Naive B cell (primary cell): ENCODE data around the gene CRYBB2. TPM values are rescaled to one million over a fixed set of nuclear protein-coding genes. Genes with fewer than 3 reads are reported as not detected.
A peak's percentile ranks its signal among the peaks of the same experiment; 100 is the strongest.
"Not testable (repeated sequence)": the region's sequence is repeated elsewhere in the genome, so short reads cannot be mapped to it uniquely, and the experiment has no call there.

Experiments used
- ATAC-seq, 2 donors: fragments of 150-1000 bp; cut with Tn5 transposase; 2 replicates each; pipeline ENCODE4 v1.10.0; 2021; ENCODE audit warnings: low read depth in 2 of 2, mild to moderate bottlenecking in 2 of 2, moderate library complexity in 2 of 2
- DNase-seq: peaks from one replicate; pipeline ENCODE4 v3.0.0; 2022
- H3K27ac Mint-ChIP-seq, 6 donors: one replicate each; pipeline ENCODE4 v1.8.0; 2020 to 2022; ENCODE audit warnings: mild to moderate bottlenecking in 6 of 6, mixed read lengths in 6 of 6, moderate library complexity in 5 of 6, inconsistent platforms in 2 of 6
- H3K27me3 Mint-ChIP-seq, 3 donors: one replicate each; pipeline ENCODE4 v1.8.0; 2021 to 2022; ENCODE audit warnings: mixed read lengths in 3 of 3, mild to moderate bottlenecking in 1 of 3
- H3K36me3 Mint-ChIP-seq, 2 donors: one replicate each; pipeline ENCODE4 v1.8.0; 2020 to 2022; ENCODE audit warnings: mixed read lengths in 2 of 2, inconsistent platforms in 1 of 2, mild to moderate bottlenecking in 1 of 2
- H3K4me1 Mint-ChIP-seq, 3 donors: one replicate each; pipeline ENCODE4 v1.8.0; 2020 to 2022; ENCODE audit warnings: mixed read lengths in 3 of 3, inconsistent platforms in 1 of 3, mild to moderate bottlenecking in 1 of 3, moderate library complexity in 1 of 3
- H3K4me3 Mint-ChIP-seq, 8 donors: one replicate each; pipeline ENCODE4 v1.8.0; 2020 to 2022; ENCODE audit warnings: mild to moderate bottlenecking in 8 of 8, mixed read lengths in 8 of 8, moderate library complexity in 8 of 8, inconsistent platforms in 2 of 8
- H3K9me3 Mint-ChIP-seq, 7 donors: one replicate each; pipeline ENCODE4 v1.8.0; 2020 to 2022; ENCODE audit warnings: mixed read lengths in 7 of 7, mild to moderate bottlenecking in 5 of 7, inconsistent platforms in 2 of 7, moderate library complexity in 1 of 7
- polyA plus RNA-seq, 6 donors: library from polyadenylated mRNA; unstranded; fragments of 300-500 nt; fragmentation: Illumina TruSeq; gene quantifications; one replicate each; pipeline ENCODE4 v1.2.3, GENCODE V29; 2021; ENCODE audit warnings: low read depth in 6 of 6

Gene CRYBB2
- polyA plus RNA-seq, 6 donors from 2014 or later: not detected

DNA sequence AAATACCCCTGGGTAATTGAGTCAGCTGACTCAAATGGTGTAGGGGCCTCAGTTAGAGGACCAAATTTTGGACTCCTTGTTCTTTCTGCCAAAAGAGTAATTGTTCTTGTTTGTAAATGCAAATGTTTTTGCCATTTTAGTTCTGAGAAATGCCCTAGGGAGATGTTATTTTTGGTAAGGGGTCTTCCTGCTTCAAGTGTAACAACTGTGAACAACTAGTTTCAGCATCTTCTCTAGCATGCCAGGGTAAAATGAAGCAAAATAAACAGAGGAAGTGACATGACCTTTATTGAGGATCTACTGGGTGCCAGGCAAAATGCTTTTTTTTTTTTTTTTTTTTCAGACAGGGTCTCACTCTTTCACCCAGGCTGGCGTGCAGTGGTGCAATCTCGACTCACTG, 60.7 kb downstream of the CRYBB2 start:
- Mint-ChIP-seq H3K27me3 (peaks cover 47 to 56% (median 55%) of the 10 kb centered on the region in 3 donors), H3K36me3 (peaks cover 0 to 17% of the 10 kb centered on the region in 2 donors), H3K4me3 (peak overlapping the region in 2 of 8 donors; percentile 13 to 40), H3K4me1 (peaks cover 21 to 36% (median 26%) of the 10 kb centered on the region in 3 donors)
- peak; percentile 29 to 39 for ATAC-seq
- H3K9me3 Mint-ChIP-seq, DNase-seq, H3K27ac Mint-ChIP-seq: not testable (repeated sequence)

Other genes starting within 250 kb of the CRYBB2 start
- gene CRYBB3, start 19.8 kb upstream of the CRYBB2 start, polyA plus RNA-seq: not detected